BLaER1 (cell line): Measurements from ENCODE around the gene ITSN1.
"Not testable (repeated sequence)": the region's sequence is repeated elsewhere in the genome, so short reads cannot be mapped to it uniquely, and the experiment has no call there.

Experiments
- H3K27ac ChIP-seq: shearing (Covaris generic); formaldehyde crosslinking; 2 replicates; pipeline ENCODE4 v1.8.1; 2022
- H3K27me3 ChIP-seq: shearing (Covaris generic); formaldehyde crosslinking; 2 replicates; pipeline ENCODE4 v1.8.1; 2022
- H3K36me3 ChIP-seq: shearing (Covaris generic); formaldehyde crosslinking; 2 replicates; pipeline ENCODE4 v1.8.1; 2022
- H3K4me1 ChIP-seq: shearing (Covaris generic); formaldehyde crosslinking; 2 replicates; pipeline ENCODE4 v1.8.1; 2022
- H3K4me2 ChIP-seq: shearing (Covaris generic); formaldehyde crosslinking; 2 replicates; pipeline ENCODE4 v1.8.1; 2022
- H3K4me3 ChIP-seq: shearing (Covaris generic); formaldehyde crosslinking; 2 replicates; pipeline ENCODE4 v1.8.1; 2022
- H3K9ac ChIP-seq: shearing (Covaris generic); formaldehyde crosslinking; 2 replicates; pipeline ENCODE4 v1.8.1; 2022
- H3K9me3 ChIP-seq: shearing (Covaris generic); formaldehyde crosslinking; 2 replicates; pipeline ENCODE4 v1.8.1; 2022
- H4K20me1 ChIP-seq: shearing (Covaris generic); formaldehyde crosslinking; 2 replicates; pipeline ENCODE4 v1.8.1; 2022
- Cebpa-rat ChIP-seq: shearing (Covaris generic); IDR thresholded peaks from 2 replicates; pipeline ENCODE4 v1.8.1; 2022

The ITSN1 gene

GRCh38 chr21:33642027-33642895 lies at the start of gene ITSN1:
Gene ITSN1, plus strand, starts transcription at chr21:33642501. Its CDS starts 76,328 bp downstream, at chr21:33718829.
- H3K9me3 ChIP-seq = no peaks in the 10 kb centered on the region
- peaks cover 16% of the 10 kb centered on the region; the same call in 1 of the 2 replicates for H3K36me3 ChIP-seq
- peaks cover 74% of the 10 kb centered on the region for H4K20me1 ChIP-seq
- peak within 1 kb of the TSS; percentile 90 for H3K4me3 ChIP-seq
- H3K4me2 ChIP-seq = peak within 1 kb of the TSS; percentile 95
- H3K27ac ChIP-seq = peak within 1 kb of the TSS; percentile 76
- no peak for TF ChIP-seq Cebpa-rat
- peaks cover 35% of the 10 kb centered on the region for H3K27me3 ChIP-seq
- peak within 1 kb of the TSS; percentile 84 for H3K9ac ChIP-seq
- peaks cover 20% of the 10 kb centered on the region for H3K4me1 ChIP-seq

DNA sequence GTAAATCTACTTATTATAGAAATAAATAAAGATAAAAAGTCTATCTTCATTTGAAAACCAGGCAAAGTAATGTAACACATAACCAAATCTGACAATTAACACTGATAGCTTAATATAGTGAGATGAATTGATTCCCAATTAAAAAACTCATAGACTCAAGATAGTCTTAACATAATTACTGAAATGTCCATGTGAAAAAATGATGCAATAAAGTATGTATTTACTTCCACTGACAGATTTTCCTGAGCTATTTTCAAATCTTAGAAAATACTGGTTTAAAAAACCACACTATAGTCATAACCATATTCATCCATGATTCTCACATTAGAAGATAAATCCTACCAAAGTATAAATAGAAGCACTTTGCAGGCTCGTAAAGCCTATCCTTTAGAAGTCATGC lies 44.2 kb upstream of the ITSN1 start:
- TF ChIP-seq Cebpa-rat = no peak
- H3K9me3 ChIP-seq = no peaks in the 10 kb centered on the region
- no peaks in the 10 kb centered on the region for H4K20me1 ChIP-seq
- no peaks in the 10 kb centered on the region for H3K4me1 ChIP-seq
- no peak overlapping the region for H3K4me2 ChIP-seq
- H3K36me3 ChIP-seq = peaks cover 91% of the 10 kb centered on the region
- no peaks in the 10 kb centered on the region for H3K27me3 ChIP-seq
- H3K4me3 ChIP-seq = no peak overlapping the region
- H3K27ac ChIP-seq = no peak overlapping the region
- H3K9ac ChIP-seq = no peak overlapping the region

GRCh38 chr21:33608559-33608958 lies 33.7 kb upstream of the ITSN1 start:
- no peak for TF ChIP-seq Cebpa-rat
- H3K4me2 ChIP-seq = no peak overlapping the region
- no peak overlapping the region for H3K9ac ChIP-seq
- H3K4me3 ChIP-seq = no peak overlapping the region
- peaks cover 74% of the 10 kb centered on the region for H3K36me3 ChIP-seq
- no peaks in the 10 kb centered on the region for H4K20me1 ChIP-seq
- no peaks in the 10 kb centered on the region for H3K27me3 ChIP-seq
- H3K9me3 ChIP-seq = no peaks in the 10 kb centered on the region
- no peak overlapping the region for H3K27ac ChIP-seq
- H3K4me1 ChIP-seq = no peaks in the 10 kb centered on the region

- H3K9me3 ChIP-seq = no peaks in the 10 kb centered on the region
- H3K4me1 ChIP-seq = no peaks in the 10 kb centered on the region
- H3K36me3 ChIP-seq = peaks cover 80% of the 10 kb centered on the region
- no peak overlapping the region for H3K27ac ChIP-seq
- H3K9ac ChIP-seq = no peak overlapping the region
- H3K4me3 ChIP-seq = no peak overlapping the region
- TF ChIP-seq Cebpa-rat = no peak
- no peaks in the 10 kb centered on the region for H3K27me3 ChIP-seq
- no peaks in the 10 kb centered on the region for H4K20me1 ChIP-seq
- no peak overlapping the region for H3K4me2 ChIP-seq
Observed at GRCh38 chr21:33611006-33611744, 31.1 kb upstream of the ITSN1 start.

GRCh38 chr21:33617565-33617964 lies 24.7 kb upstream of the ITSN1 start:
- H4K20me1 ChIP-seq, H3K9ac ChIP-seq, H3K27ac ChIP-seq, H3K4me1 ChIP-seq, H3K27me3 ChIP-seq, H3K9me3 ChIP-seq, H3K4me3 ChIP-seq, H3K4me2 ChIP-seq: not testable (repeated sequence)
- peaks cover 89% of the 10 kb centered on the region for H3K36me3 ChIP-seq

- TF ChIP-seq Cebpa-rat = no peak
- H3K9me3 ChIP-seq = no peaks in the 10 kb centered on the region
Observed at GRCh38 chr21:33618407-33618806, 23.9 kb upstream of the ITSN1 start.

DNA sequence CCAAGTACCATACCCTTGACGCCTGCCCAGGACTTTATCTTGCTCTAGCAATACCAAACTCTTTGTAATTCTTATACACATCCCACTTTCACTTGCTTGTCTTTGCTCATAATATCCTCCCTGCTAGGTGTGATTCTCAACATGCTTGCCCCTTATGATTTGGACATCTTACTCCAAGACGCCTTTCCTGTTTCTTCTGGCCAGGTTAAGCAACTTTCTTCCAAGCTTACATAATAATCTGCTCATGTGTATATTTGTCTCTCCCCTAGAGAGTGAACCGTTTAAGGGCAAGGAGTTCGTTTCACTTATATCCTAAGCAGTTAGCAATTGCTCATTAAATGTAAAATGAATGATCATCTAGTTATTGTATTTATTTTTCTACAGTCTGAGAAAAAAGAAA lies 22.6 kb upstream of the ITSN1 start:
- Histone ChIP-seq H3K36me3 (peaks cover 86% of the 10 kb centered on the region), H3K4me1 (no peaks in the 10 kb centered on the region), H3K27ac (no peak overlapping the region), H3K4me2 (no peak overlapping the region), H3K27me3 (no peaks in the 10 kb centered on the region), H3K9me3 (no peaks in the 10 kb centered on the region), H3K9ac (no peak overlapping the region), H4K20me1 (no peaks in the 10 kb centered on the region; the same call in 1 of the 2 replicates), H3K4me3 (no peak overlapping the region)
- TF ChIP-seq Cebpa-rat = no peak

More at GRCh38 chr21:33618407-33618806, 23.9 kb upstream of the ITSN1 start:
- Histone ChIP-seq H3K27me3 (no peaks in the 10 kb centered on the region), H3K4me2 (no peak overlapping the region), H3K4me1 (no peaks in the 10 kb centered on the region), H4K20me1 (no peaks in the 10 kb centered on the region), H3K9ac (no peak overlapping the region), H3K36me3 (peaks cover 90% of the 10 kb centered on the region), H3K27ac (no peak overlapping the region), H3K4me3 (no peak overlapping the region)

DNA sequence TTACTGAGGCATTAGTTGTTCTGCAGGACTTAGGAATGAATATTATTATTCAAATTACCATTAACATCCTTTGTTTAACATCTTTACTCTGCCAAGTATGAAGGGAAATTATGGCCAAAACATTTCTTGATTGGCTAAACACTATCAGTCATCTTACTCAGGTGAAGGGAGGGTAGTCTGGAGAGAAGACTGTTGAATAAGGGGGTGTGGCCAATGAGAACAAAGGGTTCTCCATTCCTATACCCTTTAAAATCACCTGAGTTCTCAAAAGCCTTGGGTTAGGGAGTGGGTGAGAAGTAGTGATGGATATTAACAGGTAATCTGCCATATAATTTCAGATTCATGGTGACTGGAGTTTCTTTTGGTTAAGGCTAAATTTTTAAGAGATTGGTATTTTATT lies 20.0 kb upstream of the ITSN1 start:
- Histone ChIP-seq H3K27ac (no peak overlapping the region), H3K4me2 (no peak overlapping the region), H3K9ac (no peak overlapping the region), H3K4me3 (no peak overlapping the region), H3K4me1 (no peaks in the 10 kb centered on the region), H4K20me1 (peaks cover 23% of the 10 kb centered on the region; the same call in 1 of the 2 replicates), H3K36me3 (peaks cover 91% of the 10 kb centered on the region), H3K9me3 (no peaks in the 10 kb centered on the region), H3K27me3 (no peaks in the 10 kb centered on the region)
- TF ChIP-seq Cebpa-rat = no peak

DNA sequence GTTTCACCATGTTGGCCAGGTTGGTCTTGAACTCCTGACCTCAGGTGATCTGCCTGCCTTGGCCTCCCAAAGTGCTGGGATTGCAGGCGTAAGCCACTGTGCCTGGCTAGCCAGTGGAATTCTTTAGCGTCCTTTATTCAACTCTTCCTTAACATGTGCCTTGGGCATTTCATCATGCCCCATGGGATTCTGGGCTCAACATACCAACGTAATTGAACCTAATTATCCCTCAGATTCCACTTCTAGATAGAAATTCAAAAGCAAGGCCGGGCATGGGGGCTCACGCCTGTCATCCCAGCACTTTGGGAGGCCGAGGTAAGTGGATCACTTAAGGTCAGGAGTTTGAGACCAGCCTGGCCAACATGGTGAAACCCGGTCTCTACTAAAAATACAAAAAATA lies 16.1 kb upstream of the ITSN1 start:
- H3K9me3 ChIP-seq, H3K4me1 ChIP-seq, H3K27ac ChIP-seq, H3K9ac ChIP-seq, H3K4me3 ChIP-seq, H3K27me3 ChIP-seq, H3K4me2 ChIP-seq: not testable (repeated sequence)
- Histone ChIP-seq H3K36me3 (peaks cover 87% of the 10 kb centered on the region), H4K20me1 (peaks cover 49% of the 10 kb centered on the region)

DNA sequence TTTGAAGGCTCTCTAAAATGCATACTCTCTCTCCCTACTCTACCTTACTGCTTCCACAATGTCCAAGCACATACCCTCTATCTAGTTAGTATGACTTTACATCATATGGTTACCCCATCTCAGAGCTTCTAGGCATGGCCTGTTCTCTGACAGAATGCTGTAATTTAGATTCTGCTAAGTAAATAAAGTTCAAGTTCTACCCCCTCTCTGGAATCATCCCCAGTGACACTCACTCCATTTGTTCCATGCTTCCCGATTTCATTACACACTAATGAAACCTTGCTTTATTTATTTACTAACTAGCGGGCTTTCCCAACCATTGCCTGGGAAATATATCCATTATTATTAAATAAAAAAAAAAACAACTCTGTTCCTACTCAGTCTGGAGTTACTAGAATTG lies 8.0 kb upstream of the ITSN1 start:
- Histone ChIP-seq H3K4me1 (no peaks in the 10 kb centered on the region), H3K36me3 (peaks cover 68% of the 10 kb centered on the region), H3K4me3 (no peak overlapping the region), H3K27me3 (no peaks in the 10 kb centered on the region), H3K4me2 (no peak overlapping the region), H3K27ac (no peak overlapping the region), H3K9ac (no peak overlapping the region), H4K20me1 (peaks cover 69% of the 10 kb centered on the region), H3K9me3 (peaks cover 6% of the 10 kb centered on the region; the same call in 1 of the 2 replicates)
- TF ChIP-seq Cebpa-rat = no peak
